Measurements from ENCODE around the gene TEX13B.

DNA sequence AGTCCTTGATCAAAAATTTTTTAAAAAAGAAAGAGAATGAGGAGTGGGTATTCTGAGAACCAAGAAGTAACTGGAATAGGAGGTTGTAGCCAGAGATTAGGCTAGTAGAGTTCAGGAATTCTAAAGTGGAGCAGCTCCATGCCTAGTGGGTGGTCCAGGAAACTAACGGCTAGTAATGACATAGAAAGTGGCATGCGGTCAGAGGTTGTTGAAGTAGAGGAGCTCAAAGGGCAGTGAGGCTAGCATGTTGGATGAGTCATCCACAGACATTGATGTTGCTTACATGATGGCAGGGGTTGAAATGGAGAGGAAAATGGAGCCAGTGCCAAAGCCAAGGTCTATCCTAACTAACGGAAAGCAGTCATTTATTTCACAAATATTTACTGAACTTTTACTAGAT is 42.1 kb downstream of the TEX13B start:
- TF ChIP-seq CTCF (IDR thresholded peaks at IDR 0.05; ENCODE audit: insufficient read depth, low read length): no peak
- no peak for TF ChIP-seq REST (IDR thresholded peaks at IDR 0.05; ENCODE audit: insufficient replicate concordance, low read depth)
